Chondrocyte (in vitro differentiated cells): ENCODE measurements around the gene IQCC. TPM values are rescaled to one million over a fixed set of nuclear protein-coding genes. Genes with fewer than 3 reads are reported as not detected.

Experiments
- DNase-seq: peaks from one replicate; pipeline ENCODE4 v3.0.0; 2021; ENCODE audit warnings: mixed read lengths, low spot score
- H3K27ac Mint-ChIP-seq: one replicate; pipeline ENCODE4 v1.8.0; 2021; ENCODE audit warnings: mild to moderate bottlenecking, moderate library complexity, mixed read lengths; ENCODE audit not compliant: unreplicated experiment
- H3K27me3 Mint-ChIP-seq: 2 replicates; pipeline ENCODE4 v1.8.0; 2021; ENCODE audit warnings: low read depth, mixed read lengths
- H3K36me3 Mint-ChIP-seq: 2 replicates; pipeline ENCODE4 v1.8.0; 2021; ENCODE audit warnings: low read depth, mixed read lengths
- H3K4me1 Mint-ChIP-seq: 2 replicates; pipeline ENCODE4 v1.8.0; 2021; ENCODE audit warnings: low read depth, mild to moderate bottlenecking, mixed read lengths
- H3K4me3 Mint-ChIP-seq: one replicate; pipeline ENCODE4 v1.8.0; 2021; ENCODE audit warnings: mild to moderate bottlenecking, moderate library complexity, mixed read lengths; ENCODE audit not compliant: unreplicated experiment
- H3K9me3 Mint-ChIP-seq: 2 replicates; pipeline ENCODE4 v1.8.0; 2021; ENCODE audit warnings: low read depth, mixed read lengths
- total RNA-seq: library from RNA; stranded (reverse); gene quantifications from 3 replicates; pipeline ENCODE4 v1.2.1, GENCODE V29; 2021
- TF ChIP-seq, protein P1 (sequence below): fragments of 200-600 bp; sonication (generic); IDR thresholded peaks from 2 replicates; pipeline ENCODE4 v1.5.0; 2021; ENCODE audit warnings: antibody characterized with exemption, mild to moderate bottlenecking, moderate library complexity

Gene IQCC
- total RNA-seq, 1 donor from 2014 or later = 1.5 TPM

GRCh38 chr1:32172621-32173245 lies 32.7 kb upstream of the IQCC start:
- H3K4me1 Mint-ChIP-seq = no peaks in the 10 kb centered on the region
- peaks cover 32% of the 10 kb centered on the region for H3K36me3 Mint-ChIP-seq
- no peak overlapping the region for H3K4me3 Mint-ChIP-seq
- DNase-seq = no peak
- TF ChIP-seq, protein P1, sequence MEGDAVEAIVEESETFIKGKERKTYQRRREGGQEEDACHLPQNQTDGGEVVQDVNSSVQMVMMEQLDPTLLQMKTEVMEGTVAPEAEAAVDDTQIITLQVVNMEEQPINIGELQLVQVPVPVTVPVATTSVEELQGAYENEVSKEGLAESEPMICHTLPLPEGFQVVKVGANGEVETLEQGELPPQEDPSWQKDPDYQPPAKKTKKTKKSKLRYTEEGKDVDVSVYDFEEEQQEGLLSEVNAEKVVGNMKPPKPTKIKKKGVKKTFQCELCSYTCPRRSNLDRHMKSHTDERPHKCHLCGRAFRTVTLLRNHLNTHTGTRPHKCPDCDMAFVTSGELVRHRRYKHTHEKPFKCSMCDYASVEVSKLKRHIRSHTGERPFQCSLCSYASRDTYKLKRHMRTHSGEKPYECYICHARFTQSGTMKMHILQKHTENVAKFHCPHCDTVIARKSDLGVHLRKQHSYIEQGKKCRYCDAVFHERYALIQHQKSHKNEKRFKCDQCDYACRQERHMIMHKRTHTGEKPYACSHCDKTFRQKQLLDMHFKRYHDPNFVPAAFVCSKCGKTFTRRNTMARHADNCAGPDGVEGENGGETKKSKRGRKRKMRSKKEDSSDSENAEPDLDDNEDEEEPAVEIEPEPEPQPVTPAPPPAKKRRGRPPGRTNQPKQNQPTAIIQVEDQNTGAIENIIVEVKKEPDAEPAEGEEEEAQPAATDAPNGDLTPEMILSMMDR = no peak
- no peaks in the 10 kb centered on the region for H3K9me3 Mint-ChIP-seq
- H3K27me3 Mint-ChIP-seq = no peaks in the 10 kb centered on the region
- no peak overlapping the region for H3K27ac Mint-ChIP-seq

DNA sequence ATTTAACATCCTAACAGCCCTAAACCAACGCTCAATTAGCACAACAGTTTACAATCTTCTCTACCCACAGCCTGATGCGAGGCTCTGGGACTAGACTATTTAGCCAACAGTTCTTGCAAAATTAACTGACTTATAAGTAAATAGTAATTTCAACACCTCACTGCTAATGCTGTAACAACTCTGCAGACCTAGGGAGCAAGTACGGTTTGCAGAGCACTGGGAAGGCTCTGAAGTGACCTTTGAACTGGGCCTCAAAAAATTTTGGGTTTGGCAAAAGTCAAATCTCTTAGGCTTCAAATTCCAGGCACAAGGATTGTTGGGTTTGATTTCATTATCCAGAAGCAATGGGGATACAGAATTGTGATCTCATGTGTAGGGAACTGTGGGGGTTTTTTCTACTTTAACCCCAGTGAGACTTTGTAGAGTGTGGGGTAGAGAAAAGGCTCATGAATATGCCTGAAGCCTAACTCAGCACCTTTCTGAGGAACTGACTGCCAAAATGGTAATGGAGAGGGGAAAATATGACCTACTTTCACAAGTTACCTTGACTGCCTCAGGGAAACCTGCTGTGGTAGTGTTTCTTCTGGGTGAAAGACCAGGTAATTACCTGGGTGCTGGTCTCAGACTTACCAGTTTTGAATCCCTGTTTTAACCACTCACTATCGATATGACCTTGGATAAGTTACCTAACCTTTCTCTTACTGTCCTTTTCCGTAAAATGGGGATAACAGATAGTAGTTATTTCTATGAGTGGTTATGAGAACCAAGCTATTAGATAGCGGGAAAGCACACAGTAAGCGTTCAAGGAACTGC lies 26.9 kb upstream of the IQCC start:
- no peaks in the 10 kb centered on the region for H3K9me3 Mint-ChIP-seq
- peaks cover 17% of the 10 kb centered on the region for H3K36me3 Mint-ChIP-seq
- TF ChIP-seq, protein P1 = no peak
- H3K27ac Mint-ChIP-seq = peak overlapping the region; percentile 98
- no peak for DNase-seq
- H3K4me3 Mint-ChIP-seq = peak overlapping the region; percentile 95
- peaks cover 31% of the 10 kb centered on the region for H3K4me1 Mint-ChIP-seq
- H3K27me3 Mint-ChIP-seq = no peaks in the 10 kb centered on the region

GRCh38 chr1:32179193-32179442 lies 26.4 kb upstream of the IQCC start:
- Mint-ChIP-seq H3K36me3 (peaks cover 20% of the 10 kb centered on the region), H3K4me3 (peak overlapping the region; percentile 95), H3K9me3 (no peaks in the 10 kb centered on the region), H3K27ac (peak overlapping the region; percentile 98), H3K27me3 (no peaks in the 10 kb centered on the region), H3K4me1 (peaks cover 36% of the 10 kb centered on the region)
- DNase-seq = no peak
- TF ChIP-seq, protein P1 = no peak

GRCh38 chr1:32179443-32180185 lies 25.9 kb upstream of the IQCC start, which contains the start of gene TXLNA:
TSS of gene TXLNA (plus strand) at chr1:32179675. CDS start at chr1:32180346, 671 bp downstream.
- peak; percentile 98 for DNase-seq
- Mint-ChIP-seq H3K4me3 (peak within 1 kb of the TSS; percentile 95), H3K27me3 (no peaks in the 10 kb centered on the region), H3K36me3 (peaks cover 21% of the 10 kb centered on the region), H3K9me3 (no peaks in the 10 kb centered on the region), H3K4me1 (peaks cover 41% of the 10 kb centered on the region), H3K27ac (peak within 1 kb of the TSS; percentile 99)
- TF ChIP-seq, protein P1 = no peak
